Mesendoderm (in vitro differentiated cells): ENCODE results near the gene SLC25A17.

Experiments used
- DNase-seq: peaks from one replicate; pipeline ENCODE4 v3.0.0; 2013
- H2AK5ac ChIP-seq: 2 replicates; pipeline ENCODE4 v1.6.1; 2013; ENCODE audit warnings: low read length, inconsistent platforms
- H2BK120ac ChIP-seq: 2 replicates; pipeline ENCODE4 v1.6.1; 2013; ENCODE audit warnings: low read depth, mild to moderate bottlenecking, low read length, moderate library complexity, mixed read lengths
- H2BK15ac ChIP-seq: replicated peaks from 2 replicates; pipeline ENCODE4 v1.6.1; 2013; ENCODE audit warnings: low read depth, mild to moderate bottlenecking, moderate library complexity
- H2BK5ac ChIP-seq: 2 replicates; pipeline ENCODE4 v1.6.1; 2013; ENCODE audit warnings: low read length, inconsistent platforms
- H3K18ac ChIP-seq: 2 replicates; pipeline ENCODE4 v1.6.1; 2013; ENCODE audit warnings: mild to moderate bottlenecking, low read length, mixed read lengths
- H3K23ac ChIP-seq: one replicate; pipeline ENCODE4 v1.6.1; 2013; ENCODE audit warnings: low read length
- H3K27ac ChIP-seq: 2 replicates; pipeline ENCODE4 v1.5.1; 2013; ENCODE audit warnings: low read depth, mild to moderate bottlenecking, inconsistent platforms, low read length, moderate library complexity
- H3K27me3 ChIP-seq: 2 replicates; pipeline ENCODE4 v1.6.1; 2013; ENCODE audit warnings: low read length, control low read depth, mild to moderate bottlenecking, inconsistent platforms; ENCODE audit not compliant: insufficient read depth, poor library complexity
- H3K36me3 ChIP-seq: 2 replicates; pipeline ENCODE4 v1.6.1; 2013; ENCODE audit warnings: low read length, inconsistent platforms; ENCODE audit not compliant: control insufficient read depth, insufficient read depth
- H3K4ac ChIP-seq: one replicate; pipeline ENCODE4 v1.6.1; 2013; ENCODE audit warnings: low read depth, mild to moderate bottlenecking, low read length, moderate library complexity
- H3K4me1 ChIP-seq: 2 replicates; pipeline ENCODE4 v1.6.1; 2013; ENCODE audit warnings: low read depth, low read length, inconsistent platforms; ENCODE audit not compliant: control insufficient read depth
- H3K4me2 ChIP-seq: 2 replicates; pipeline ENCODE4 v1.6.1; 2013; ENCODE audit warnings: low read length
- H3K4me3 ChIP-seq: 2 replicates; pipeline ENCODE4 v1.5.1; 2013; ENCODE audit warnings: mild to moderate bottlenecking, low read length
- H3K56ac ChIP-seq: one replicate; pipeline ENCODE4 v1.6.1; 2013; ENCODE audit warnings: low read length
- H3K79me1 ChIP-seq: 2 replicates; pipeline ENCODE4 v1.6.1; 2013; ENCODE audit warnings: low read length, inconsistent platforms
- H3K79me2 ChIP-seq: 2 replicates; pipeline ENCODE4 v1.6.1; 2013; ENCODE audit warnings: mild to moderate bottlenecking, low read length; ENCODE audit not compliant: control insufficient read depth, insufficient read depth
- H3K9ac ChIP-seq: 2 replicates; pipeline ENCODE4 v1.6.1; 2013; ENCODE audit warnings: low read length, inconsistent platforms
- H4K5ac ChIP-seq: one replicate; pipeline ENCODE4 v1.6.1; 2013; ENCODE audit warnings: low read length
- H4K8ac ChIP-seq: one replicate; pipeline ENCODE4 v1.6.1; 2013; ENCODE audit warnings: low read depth, mild to moderate bottlenecking, control low read depth, low read length, moderate library complexity
- WGBS: extraction: QIAGEN DNeasy Blood & Tissue Kit; methylation state at CpG from one replicate; pipeline ENCODE4 v1.1.7; 2013; ENCODE audit warnings: low lambda C conversion rate, missing lambda C conversion rate; ENCODE audit not compliant: insufficient coverage; ENCODE audit errors: extremely low coverage; 5-methylcytosine and 5-hydroxymethylcytosine counted together

The SLC25A17 gene

DNA sequence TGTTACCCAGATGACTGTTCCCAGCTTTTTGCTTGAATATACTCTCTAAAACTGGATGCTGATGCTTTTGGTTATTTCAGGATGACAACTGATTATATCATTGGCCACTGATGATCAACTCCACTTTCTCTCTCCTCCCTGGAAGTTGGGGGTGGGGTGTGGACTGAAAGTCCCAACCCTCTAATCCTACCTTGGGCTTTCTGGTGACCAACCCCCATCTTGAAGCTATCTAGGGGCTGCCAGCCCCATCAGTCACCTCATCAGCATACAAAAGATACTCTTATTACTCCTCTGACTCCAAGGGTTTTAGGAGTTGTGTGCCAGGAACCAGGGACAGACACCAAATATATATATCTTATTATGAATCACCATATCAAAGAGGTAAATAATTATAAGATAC is 69.3 kb downstream of the SLC25A17 start:
- Histone ChIP-seq H3K36me3 (no peaks in the 10 kb centered on the region), H3K18ac (no peak overlapping the region), H4K8ac (no peak overlapping the region), H3K4me2 (no peak overlapping the region), H3K27ac (no peak overlapping the region), H3K23ac (no peak overlapping the region), H3K4me1 (peaks cover 8% of the 10 kb centered on the region), H3K4ac (no peak overlapping the region), H3K79me1 (no peaks in the 10 kb centered on the region), H2BK120ac (no peak overlapping the region), H2AK5ac (no peak overlapping the region), H2BK5ac (no peak overlapping the region), H4K5ac (no peak overlapping the region), H3K4me3 (no peak overlapping the region), H3K9ac (no peak overlapping the region), H3K56ac (no peak overlapping the region), H2BK15ac (no peak overlapping the region), H3K79me2 (no peaks in the 10 kb centered on the region), H3K27me3 (no peaks in the 10 kb centered on the region)
- DNase-seq: peak; percentile 92

DNA sequence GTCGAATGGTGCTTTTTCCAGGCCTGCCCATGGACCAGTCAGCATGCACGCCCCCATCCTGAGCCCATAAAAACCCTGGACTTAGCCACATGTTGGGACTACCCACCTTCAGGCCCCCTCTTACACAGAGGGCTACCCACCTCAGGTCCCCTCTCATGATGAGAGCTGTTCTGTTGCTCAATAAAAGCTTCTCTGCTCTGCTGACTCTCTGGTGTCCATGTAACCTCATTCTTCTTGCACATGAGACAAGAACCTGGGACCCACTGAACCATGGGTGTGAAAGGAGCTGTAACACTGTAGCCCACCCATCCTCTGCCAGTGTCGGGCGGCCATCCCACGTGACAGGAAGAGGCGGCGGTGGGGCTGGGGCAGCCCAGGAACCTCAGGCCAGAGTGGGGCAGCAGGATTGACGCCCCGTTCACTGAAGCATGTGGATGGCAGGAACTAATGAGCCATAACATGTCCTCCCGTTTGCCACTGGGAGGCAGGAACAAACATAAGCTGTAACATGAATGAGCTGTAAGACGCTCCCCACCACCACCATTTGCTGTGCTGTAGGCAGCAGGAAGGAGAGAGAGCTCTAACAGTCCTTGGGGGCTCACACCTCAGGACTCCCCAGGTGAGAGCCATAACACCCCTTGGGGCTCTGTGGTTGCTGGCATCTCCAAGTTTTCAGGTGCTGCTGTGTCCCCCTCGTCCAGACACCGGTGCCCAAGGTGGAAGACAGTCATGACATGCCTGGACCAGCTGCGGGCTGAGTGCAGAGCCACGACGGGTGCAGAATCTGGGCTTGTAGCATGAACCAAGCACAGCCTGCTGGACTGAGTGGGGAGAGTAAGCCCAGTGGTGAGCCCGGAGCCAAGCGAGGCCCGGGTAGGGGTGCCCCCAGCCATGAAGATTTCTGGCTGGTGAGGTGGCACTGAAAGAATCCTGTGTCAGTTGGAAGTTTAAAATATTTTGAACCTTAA is 70.5 kb downstream of the SLC25A17 start:
- Histone ChIP-seq H3K27ac (peak overlapping the region; percentile 70), H3K4ac (peak overlapping the region; percentile 22), H4K8ac (no peak overlapping the region), H3K36me3 (no peaks in the 10 kb centered on the region), H2AK5ac (peak overlapping the region; percentile 94), H3K9ac (peak overlapping the region; percentile 19), H3K4me2 (no peak overlapping the region), H2BK120ac (no peak overlapping the region), H4K5ac (no peak overlapping the region), H3K56ac (peak overlapping the region; percentile 86), H3K4me3 (no peak overlapping the region), H3K18ac (peak overlapping the region; percentile 62), H3K27me3 (no peaks in the 10 kb centered on the region), H3K79me2 (no peaks in the 10 kb centered on the region), H3K23ac (no peak overlapping the region), H3K79me1 (no peaks in the 10 kb centered on the region), H3K4me1 (peaks cover 8% of the 10 kb centered on the region), H2BK5ac (peak overlapping the region; percentile 99), H2BK15ac (no peak overlapping the region)
- no CpG with 5 or more reads among the region's 19 CpGs for whole genome bisulfite sequencing
- DNase-seq: peak; percentile 54

DNA sequence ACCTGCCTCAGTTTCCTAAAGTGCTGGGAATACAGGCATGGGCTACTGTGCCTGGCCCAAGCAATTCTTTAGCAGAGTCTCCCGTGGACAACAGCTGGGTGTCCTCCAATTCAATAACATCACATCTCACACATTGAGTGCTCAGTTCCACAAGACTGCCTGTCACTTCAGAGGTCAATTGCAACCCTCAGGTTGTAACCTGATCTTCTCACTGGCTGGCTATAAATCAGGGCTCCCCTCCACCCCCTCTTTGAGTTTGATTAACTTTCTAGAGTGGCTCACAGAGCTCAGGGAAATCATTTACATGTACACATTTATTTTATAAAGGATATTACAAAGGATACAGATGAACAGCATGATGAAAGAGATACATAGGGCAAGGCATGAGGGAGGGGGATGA is 71.8 kb downstream of the SLC25A17 start:
- WGBS: no CpG with 5 or more reads among the region's 1 CpG
- Histone ChIP-seq H3K4ac (no peak overlapping the region), H4K8ac (no peak overlapping the region), H3K9ac (no peak overlapping the region), H3K4me3 (no peak overlapping the region), H2BK15ac (no peak overlapping the region), H3K56ac (no peak overlapping the region), H3K18ac (no peak overlapping the region), H3K27ac (no peak overlapping the region), H3K36me3 (no peaks in the 10 kb centered on the region), H3K23ac (no peak overlapping the region), H2BK120ac (no peak overlapping the region), H2BK5ac (no peak overlapping the region), H2AK5ac (no peak overlapping the region), H3K79me1 (no peaks in the 10 kb centered on the region), H3K4me1 (peaks cover 8% of the 10 kb centered on the region), H3K27me3 (no peaks in the 10 kb centered on the region), H4K5ac (no peak overlapping the region), H3K4me2 (no peak overlapping the region), H3K79me2 (no peaks in the 10 kb centered on the region)
- no peak for DNase-seq

DNA sequence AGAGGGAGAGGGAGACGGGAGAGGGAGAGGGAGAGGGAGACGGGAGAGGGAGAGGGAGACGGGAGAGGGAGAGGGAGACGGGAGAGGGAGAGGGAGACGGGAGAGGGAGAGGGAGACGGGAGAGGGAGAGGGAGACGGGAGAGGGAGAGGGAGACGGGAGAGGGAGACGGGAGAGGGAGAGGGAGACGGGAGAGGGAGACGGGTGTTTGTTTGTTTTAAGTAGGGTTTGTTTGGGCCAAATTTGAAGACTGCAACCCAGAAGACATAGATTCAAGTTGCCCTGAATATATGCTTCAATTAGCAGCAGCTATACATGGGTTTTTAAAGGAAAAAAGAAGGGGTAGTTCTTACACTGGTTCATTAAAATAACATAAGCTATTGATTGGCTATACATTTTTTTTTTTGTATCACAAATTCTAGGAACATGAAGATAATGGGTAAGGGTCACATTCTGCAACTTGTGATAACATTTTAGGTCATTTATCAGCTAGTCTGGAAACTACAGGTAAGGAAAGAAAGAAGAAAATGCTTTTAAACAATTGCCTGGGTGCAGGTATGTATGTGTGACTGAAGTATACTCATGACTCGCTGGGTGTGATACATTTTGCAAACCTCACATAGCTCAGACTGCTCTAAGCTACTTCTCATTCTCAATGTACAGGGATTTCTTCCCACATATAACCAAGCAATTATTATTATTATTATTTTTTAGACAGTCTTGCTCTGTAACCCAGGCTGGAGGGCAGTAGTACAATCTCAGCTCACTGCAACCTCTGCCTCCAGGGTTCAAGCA is 72.5 kb downstream of the SLC25A17 start:
- no peak overlapping the region for H3K4ac ChIP-seq
- H2BK120ac ChIP-seq: no peak overlapping the region
- no peaks in the 10 kb centered on the region for H3K27me3 ChIP-seq
- peaks cover 8% of the 10 kb centered on the region for H3K4me1 ChIP-seq
- H3K4me2 ChIP-seq: no peak overlapping the region
- H3K79me1 ChIP-seq: no peaks in the 10 kb centered on the region
- no peak overlapping the region for H3K18ac ChIP-seq
- H3K36me3 ChIP-seq: no peaks in the 10 kb centered on the region
- H4K8ac ChIP-seq: no peak overlapping the region
- no peak overlapping the region for H2AK5ac ChIP-seq
- H3K56ac ChIP-seq: no peak overlapping the region
- no peaks in the 10 kb centered on the region for H3K79me2 ChIP-seq
- no peak overlapping the region for H2BK5ac ChIP-seq
- no CpG with 5 or more reads among the region's 12 CpGs for WGBS
- no peak overlapping the region for H3K9ac ChIP-seq
- DNase-seq: no peak
- no peak overlapping the region for H2BK15ac ChIP-seq
- H3K27ac ChIP-seq: no peak overlapping the region
- no peak overlapping the region for H3K23ac ChIP-seq
- H4K5ac ChIP-seq: no peak overlapping the region
- H3K4me3 ChIP-seq: no peak overlapping the region

DNA sequence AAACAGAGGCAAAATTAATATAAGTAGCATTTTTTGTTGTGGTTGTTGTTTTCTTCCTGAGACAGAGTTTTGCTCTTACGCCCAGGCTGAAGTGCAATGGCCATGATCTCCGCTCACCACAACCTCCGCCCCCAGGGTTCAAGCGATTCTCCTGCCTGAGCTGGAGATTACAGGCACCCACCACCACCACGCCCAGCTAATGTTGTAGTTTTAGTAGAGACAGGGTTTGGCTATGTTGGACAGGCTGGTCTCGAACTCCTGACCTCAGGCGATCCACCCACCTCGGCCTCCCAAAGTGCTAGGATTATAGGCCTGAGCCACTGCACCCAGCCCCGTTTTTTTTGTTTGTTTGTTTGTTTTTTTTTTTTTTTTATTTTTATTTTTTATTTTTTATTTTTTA is 75.4 kb downstream of the SLC25A17 start:
- H3K79me2 ChIP-seq: no peaks in the 10 kb centered on the region
- no peak overlapping the region for H3K4me3 ChIP-seq
- H4K8ac ChIP-seq: no peak overlapping the region
- H3K18ac ChIP-seq: no peak overlapping the region
- H3K4me1 ChIP-seq: no peaks in the 10 kb centered on the region
- H3K79me1 ChIP-seq: no peaks in the 10 kb centered on the region
- no peak overlapping the region for H3K27ac ChIP-seq
- DNase-seq: no peak
- no peak overlapping the region for H3K56ac ChIP-seq
- H3K23ac ChIP-seq: no peak overlapping the region
- no peak overlapping the region for H3K4ac ChIP-seq
- H2BK5ac ChIP-seq: no peak overlapping the region
- H2BK15ac ChIP-seq: no peak overlapping the region
- no peaks in the 10 kb centered on the region for H3K36me3 ChIP-seq
- H3K4me2 ChIP-seq: no peak overlapping the region
- no peak overlapping the region for H2AK5ac ChIP-seq
- no CpG with 5 or more reads among the region's 9 CpGs for WGBS
- H4K5ac ChIP-seq: no peak overlapping the region
- no peak overlapping the region for H3K9ac ChIP-seq
- no peak overlapping the region for H2BK120ac ChIP-seq
- H3K27me3 ChIP-seq: no peaks in the 10 kb centered on the region
